GM18507 (cell line): ENCODE measurements around the gene ATP13A2.
A peak's percentile ranks its signal among the peaks of the same experiment; 100 is the strongest.

Experiments used
- DNase-seq: peaks from one replicate; pipeline ENCODE4 v3.0.0; 2011; ENCODE audit warnings: low read depth; ENCODE audit not compliant: insufficient read length; ENCODE audit errors: extremely low spot score
- FAIRE-seq: peaks from 2 replicates; lab custom pipeline; 2011; peaks lifted over from hg19 to GRCh38; lab: Jason Lieb, UNC

ATP13A2 gene

GRCh38 chr1:17032741-17033140 lies 21.0 kb upstream of the ATP13A2 start:
- FAIRE-seq = no peak

DNA sequence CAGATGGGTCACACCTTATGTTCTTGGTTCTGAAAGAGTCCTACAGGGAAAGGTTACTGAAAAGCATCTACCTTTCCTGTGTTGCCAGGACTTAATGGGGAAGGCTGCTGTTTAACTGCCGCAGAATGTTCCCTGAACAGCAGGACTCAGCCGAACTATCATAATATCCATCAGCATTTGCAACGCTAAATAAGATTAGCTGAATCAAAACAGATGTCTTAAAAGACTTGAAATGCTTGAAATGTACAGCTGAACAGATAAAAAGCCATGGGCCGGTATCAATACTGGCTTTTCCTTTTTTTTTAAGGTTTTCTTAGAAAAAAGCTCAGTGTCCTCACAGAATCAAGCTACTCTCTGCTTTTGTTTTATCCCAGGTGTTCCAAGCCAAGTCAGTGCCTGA lies 19.7 kb upstream of the ATP13A2 start:
- DNase-seq (no peak), FAIRE-seq (no peak)

More at GRCh38 chr1:17032741-17033140, 21.0 kb upstream of the ATP13A2 start:
- no peak for DNase-seq

DNA sequence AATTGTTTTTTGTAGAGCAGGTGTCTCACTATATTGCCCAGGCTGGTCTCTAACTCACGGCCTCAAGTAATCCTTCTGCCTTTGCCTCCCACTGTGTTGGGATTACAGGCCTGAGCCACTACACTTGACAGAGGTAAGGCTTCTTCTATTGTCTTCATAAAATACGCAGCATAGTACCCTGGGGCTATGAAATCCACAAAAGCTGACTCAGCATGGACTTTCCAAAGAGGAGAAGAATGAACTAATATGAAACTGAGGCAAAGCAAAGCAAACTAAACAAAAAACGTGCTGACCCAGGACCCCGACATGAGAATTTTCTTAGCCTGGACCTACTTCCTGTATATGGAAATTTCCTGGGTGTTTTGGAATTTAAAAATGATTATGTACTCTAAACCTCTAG lies 18.5 kb upstream of the ATP13A2 start:
- no peak for DNase-seq
- FAIRE-seq = no peak

DNA sequence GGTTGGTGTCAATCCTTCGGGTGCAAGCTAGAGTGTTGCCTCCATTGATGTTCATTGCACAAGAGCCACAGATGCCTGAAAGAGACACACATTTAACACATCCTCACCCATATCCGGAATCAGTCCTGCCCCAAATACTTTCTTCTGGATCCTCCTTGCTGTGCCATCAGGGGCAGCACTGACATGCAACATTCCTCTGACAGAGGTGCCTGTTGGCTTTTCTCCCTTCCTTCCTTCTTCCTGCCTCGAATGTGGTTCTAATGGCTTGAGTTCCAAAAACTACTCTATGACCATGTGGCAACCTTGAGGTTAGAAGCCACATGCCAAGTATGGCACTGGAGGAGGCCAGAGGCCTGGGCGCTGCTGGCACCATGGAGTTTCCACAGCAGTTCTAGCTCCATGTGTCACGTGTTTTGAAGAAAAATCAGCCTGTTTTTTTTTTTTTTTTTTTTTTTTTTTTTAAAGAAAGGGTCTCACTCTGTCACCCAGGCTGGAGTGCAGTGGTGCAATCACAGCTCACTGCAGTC lies 17.0 kb upstream of the ATP13A2 start:
- no peak for FAIRE-seq
- no peak for DNase-seq

DNA sequence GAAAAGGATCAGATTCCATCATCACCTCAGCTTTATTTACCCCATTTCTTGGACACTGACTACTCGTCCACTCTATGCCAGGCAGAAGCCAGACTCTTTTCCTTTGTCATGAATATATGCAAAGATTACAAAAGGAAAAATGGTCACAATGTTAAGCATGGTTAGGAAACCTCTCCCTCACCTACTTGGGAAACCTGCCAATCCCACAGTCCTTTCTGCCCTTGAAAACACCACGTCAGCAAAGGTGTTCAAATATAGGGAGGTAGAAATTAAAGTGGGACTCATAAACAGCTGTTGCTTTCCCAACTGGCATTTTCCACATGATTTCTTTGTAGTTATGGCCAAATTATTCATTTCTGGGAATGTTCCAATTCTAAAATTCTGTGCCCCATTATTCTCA lies 16.2 kb upstream of the ATP13A2 start:
- no peak for FAIRE-seq
- no peak for DNase-seq

- DNase-seq (no peak), FAIRE-seq (no peak)
These were observed 15.7 kb upstream of the ATP13A2 start for GRCh38 chr1:17027403-17027802.

DNA sequence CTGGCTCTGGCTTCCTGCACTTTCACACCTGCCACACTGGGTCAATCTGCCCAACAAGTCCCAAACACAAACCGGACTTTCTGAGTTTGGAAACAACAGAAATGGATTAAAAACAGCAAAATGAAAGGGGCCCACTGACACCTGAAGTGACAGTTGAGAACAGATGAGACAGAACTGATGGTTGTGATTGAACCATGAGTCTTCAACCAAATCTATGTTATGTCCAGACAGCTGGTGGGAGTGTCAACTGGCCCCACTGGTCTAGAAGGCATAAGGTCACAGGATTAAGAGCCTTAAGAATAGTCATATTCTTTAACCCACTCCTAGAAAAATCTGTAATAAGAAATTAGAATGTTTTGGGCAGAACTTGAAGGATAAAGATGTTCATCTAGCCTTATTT lies 13.0 kb upstream of the ATP13A2 start:
- FAIRE-seq = no peak
- DNase-seq = no peak

- FAIRE-seq = no peak
- DNase-seq = no peak
These were observed 11.8 kb upstream of the ATP13A2 start for GRCh38 chr1:17023573-17023972.

GRCh38 chr1:17023102-17023501 lies 11.4 kb upstream of the ATP13A2 start:
- DNase-seq (no peak), FAIRE-seq (peak; percentile 70)

DNA sequence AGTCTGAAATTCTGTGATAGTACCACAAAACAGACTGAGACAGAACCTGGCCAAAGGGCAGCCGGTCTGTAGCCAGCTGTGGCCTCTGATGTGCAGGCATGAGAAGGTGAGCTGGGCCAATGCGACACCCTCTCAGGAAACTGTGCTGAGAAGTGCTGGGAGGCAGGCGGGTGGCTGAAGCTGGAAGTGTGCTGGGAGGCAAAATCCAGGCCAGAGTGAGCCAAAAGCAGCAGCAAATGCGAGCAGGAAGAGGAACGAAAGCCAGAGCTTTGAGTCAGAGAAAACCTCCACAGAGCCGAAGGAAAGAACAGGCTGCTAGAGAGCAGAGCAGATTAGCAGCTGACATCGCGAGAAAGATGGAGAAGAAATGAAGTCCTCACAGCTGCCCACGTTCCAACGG lies 10.2 kb upstream of the ATP13A2 start:
- FAIRE-seq (no peak), DNase-seq (no peak)

DNA sequence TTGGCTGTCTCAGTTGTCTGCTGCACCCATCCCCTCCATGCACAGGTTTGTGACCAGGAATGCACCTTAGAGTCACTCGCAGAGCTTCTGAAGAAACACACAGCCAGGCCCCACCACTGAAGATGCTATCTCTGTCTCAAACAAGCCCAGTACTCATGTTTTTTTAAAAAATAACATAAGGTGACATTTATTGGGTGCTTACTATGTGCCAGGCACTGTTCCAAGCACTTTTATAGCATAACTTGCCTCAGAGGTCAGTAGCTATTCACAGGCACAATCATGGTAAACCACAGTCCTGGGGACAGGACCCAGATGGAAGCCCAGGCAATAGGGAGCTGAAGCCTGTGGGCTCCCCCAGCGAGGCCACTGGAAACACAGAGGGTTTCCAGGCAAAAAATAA lies 8.8 kb upstream of the ATP13A2 start:
- FAIRE-seq (no peak), DNase-seq (no peak)

- FAIRE-seq (peak; percentile 82), DNase-seq (no peak)
These were observed 7.1 kb upstream of the ATP13A2 start for GRCh38 chr1:17018849-17019248.

DNA sequence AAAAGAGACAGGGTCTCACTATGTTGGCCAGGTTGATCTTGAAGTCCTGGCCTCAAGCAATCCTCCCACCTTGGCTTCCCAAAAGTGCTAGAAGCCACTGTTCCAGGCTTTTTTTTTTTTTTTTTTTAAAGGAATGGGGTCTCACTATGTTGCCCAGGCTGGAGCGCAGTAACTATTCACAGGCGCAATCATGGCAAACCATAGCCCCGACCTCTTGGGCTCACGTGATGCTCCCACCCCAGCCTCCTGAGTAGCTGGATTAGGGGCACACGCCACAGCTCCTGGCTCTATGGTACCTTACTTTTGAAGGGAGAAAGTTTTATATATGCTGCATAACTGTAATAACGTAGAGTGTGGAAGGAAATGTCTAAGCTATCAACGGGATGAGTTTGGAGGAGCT lies 5.7 kb upstream of the ATP13A2 start:
- no peak for FAIRE-seq

DNA sequence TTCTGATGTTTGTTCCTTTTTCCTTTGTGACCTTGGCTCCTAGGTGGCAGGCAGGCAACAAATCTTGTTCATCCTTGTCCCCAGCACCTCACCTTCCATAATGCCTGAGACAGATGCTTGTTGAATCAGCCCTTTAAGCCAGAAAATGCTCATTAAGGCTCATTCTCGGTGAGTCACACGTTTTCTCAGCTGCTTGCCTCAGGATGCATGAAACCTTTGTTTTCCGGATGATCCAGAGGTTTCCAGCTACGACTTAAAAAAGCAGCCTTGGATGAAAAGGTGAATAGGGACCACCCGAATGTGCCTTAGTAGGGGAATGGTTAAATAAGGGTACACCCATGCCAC lies 4.6 kb upstream of the ATP13A2 start:
- FAIRE-seq (no peak), DNase-seq (no peak)

More for the DNA sequence above, 5.7 kb upstream of the ATP13A2 start:
- DNase-seq = no peak

DNA sequence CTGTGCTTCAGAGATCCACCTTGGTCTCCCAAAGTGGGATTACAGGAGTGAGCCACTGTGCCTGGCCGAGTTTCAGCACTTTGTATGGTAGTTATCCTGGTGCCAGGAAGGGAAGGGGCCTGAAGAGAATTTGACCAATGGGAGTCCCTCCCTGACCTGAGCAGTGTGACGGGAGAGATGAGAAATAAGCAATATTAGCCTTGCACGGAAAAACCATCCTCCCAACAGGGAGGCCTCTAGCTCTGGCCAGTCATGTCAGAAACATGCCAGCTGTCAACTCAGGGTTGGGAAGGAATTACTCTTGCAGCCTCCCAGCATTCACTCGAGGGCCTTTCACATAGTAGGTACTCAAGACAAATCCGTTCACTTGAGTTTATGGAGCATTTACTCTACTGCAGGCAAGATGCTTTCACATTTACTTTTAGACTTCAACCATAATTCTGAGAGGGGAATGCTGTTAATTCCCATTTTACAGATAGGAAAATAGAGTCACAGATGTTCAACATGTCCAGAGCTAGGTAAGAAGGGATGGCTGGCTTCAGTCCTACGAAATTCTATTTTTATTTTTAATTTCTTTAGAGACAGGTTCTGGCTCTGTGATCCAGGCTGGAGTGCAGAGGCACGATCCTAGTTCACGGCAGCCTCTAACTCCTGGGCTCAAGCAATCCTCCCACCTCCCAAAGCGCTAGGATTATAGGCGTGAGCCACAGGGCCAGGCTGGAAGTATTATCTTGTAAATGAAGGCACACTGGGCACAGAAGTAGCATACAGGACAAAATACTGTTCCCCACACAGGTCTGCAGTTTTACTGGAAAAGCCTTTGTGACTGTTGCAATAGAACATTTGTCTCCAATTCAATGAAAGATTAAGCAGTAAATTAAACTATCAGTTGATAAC lies 3.2 kb upstream of the ATP13A2 start:
- no peak for FAIRE-seq
- no peak for DNase-seq

GRCh38 chr1:17013491-17014320 lies 2.0 kb upstream of the ATP13A2 start:
- FAIRE-seq = peak; percentile 63

DNA sequence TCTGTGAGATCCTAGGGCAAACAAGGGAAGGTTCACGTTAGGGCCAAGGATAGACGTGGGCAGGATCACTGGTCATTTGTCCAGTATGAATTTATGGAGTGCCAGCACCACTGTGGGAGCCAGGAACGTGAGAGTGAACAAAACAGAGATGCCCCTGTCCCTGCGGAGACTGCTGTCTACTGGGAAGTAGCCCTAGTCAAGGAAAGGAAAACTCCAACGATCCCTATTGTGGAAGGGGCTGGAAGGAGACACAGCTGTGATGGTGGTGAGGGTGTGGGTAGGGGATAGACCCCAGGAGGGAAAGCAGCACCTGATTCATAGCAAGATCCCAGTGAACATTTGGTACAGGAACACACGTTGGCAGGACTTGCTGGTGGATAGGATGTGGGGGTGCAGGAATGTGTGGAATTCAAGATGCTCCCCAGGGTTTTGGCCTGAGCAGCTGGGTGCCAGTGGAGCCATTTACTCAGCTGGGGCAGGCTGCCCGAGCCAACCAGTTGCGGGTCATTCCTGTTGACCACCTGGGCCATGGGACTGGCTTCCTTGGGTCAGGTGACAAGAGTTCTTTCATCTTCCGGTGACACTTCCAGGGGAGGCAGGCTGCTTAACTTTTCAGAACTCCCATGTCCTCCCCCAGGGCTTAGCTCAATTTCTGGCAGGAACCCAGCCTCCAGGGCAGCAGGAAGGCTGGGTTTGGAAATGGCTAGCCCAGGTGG lies 1.2 kb upstream of the ATP13A2 start:
- no peak for DNase-seq
- FAIRE-seq = no peak

More at GRCh38 chr1:17013491-17014320, 2.0 kb upstream of the ATP13A2 start:
- DNase-seq = no peak

DNA sequence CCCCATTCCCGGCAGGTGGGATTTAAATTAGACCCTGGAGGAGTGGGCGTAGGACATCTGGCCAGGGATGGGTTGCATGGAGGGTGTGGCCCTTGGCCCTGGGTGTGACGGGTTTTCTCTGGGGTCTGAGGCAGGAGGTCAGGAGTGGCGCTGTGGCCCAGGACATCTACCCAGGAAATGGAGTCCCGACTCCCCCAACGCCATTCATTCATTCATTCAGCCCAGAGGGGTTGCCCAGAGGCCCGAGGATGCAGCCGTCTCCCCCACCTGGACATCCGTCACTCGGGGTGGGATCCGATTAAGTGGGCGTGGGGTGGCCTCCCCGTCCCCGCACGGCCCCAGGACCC lies 663 bp downstream of the ATP13A2 start:
- FAIRE-seq = no peak
- DNase-seq = no peak

- DNase-seq (no peak), FAIRE-seq (peak; percentile 35)
These were observed 2.0 kb downstream of the ATP13A2 start for GRCh38 chr1:17009706-17010105.
